CD4-positive, alpha-beta T cell (primary cell): ENCODE measurements around the gene TNFRSF13B. TPM values are rescaled to one million over a fixed set of nuclear protein-coding genes. Genes with fewer than 3 reads are reported as not detected.

Experiments
- ATAC-seq: fragments of 200-7000 bp; cut with Tn5 transposase; one replicate; pipeline ENCODE4 v1.10.0; 2022; ENCODE audit warnings: mild to moderate bottlenecking; ENCODE audit not compliant: poor library complexity
- CTCF ChIA-PET: fragments of 350-600 bp; sonication (Branson Sonifier 250); formaldehyde crosslinking; loops from one replicate; lab custom pipeline; 2021; ENCODE audit warnings: antibody characterized with exemption, inconsistent platforms; lab: Charles Lee
- POLR2A ChIA-PET: fragments of 350-600 bp; sonication (Branson Sonifier 250); formaldehyde crosslinking; loops from one replicate; lab custom pipeline; 2021; ENCODE audit warnings: antibody characterized with exemption, inconsistent platforms; lab: Charles Lee
- DNase-seq, 14 experiments: peaks; one replicate each; pipeline ENCODE4 v3.0.0-alpha.2; 2013 to 2020; ENCODE audit warnings: mixed read lengths in 2 of 14
- H3K27ac ChIP-seq, 2 donors: one replicate each; pipeline versions ENCODE4 v1.5.1 to v1.7.0; 2013; ENCODE audit warnings: low read length in 2 of 2, low read depth in 1 of 2, mild to moderate bottlenecking in 1 of 2
- H3K27me3 ChIP-seq, 2 experiments: 1 replicate in 1 of 2; 2 replicates in 1 of 2; pipeline versions ENCODE4 v1.6.1 to v1.7.0; 2013; ENCODE audit warnings: low read length in 2 of 2, control low read depth in 1 of 2, mild to moderate bottlenecking in 1 of 2, moderate library complexity in 1 of 2; ENCODE audit not compliant: insufficient read depth in 2 of 2, control insufficient read depth in 1 of 2
- H3K36me3 ChIP-seq: one replicate; pipeline ENCODE4 v1.6.1; 2013; ENCODE audit warnings: low read length, control low read depth; ENCODE audit not compliant: insufficient read depth
- H3K4me1 ChIP-seq: one replicate; pipeline ENCODE4 v1.6.1; 2013; ENCODE audit warnings: low read length, control low read depth; ENCODE audit not compliant: insufficient read depth
- H3K4me3 ChIP-seq: one replicate; pipeline ENCODE4 v1.5.1; 2013; ENCODE audit warnings: mild to moderate bottlenecking, low read length, moderate library complexity
- H3K9me3 ChIP-seq, 2 experiments: 1 replicate in 1 of 2; 2 replicates in 1 of 2; pipeline versions ENCODE4 v1.6.1 to v1.7.0; 2013; ENCODE audit warnings: low read length in 2 of 2, mild to moderate bottlenecking in 2 of 2, control low read depth in 1 of 2, moderate library complexity in 1 of 2; ENCODE audit not compliant: control insufficient read depth in 1 of 2, insufficient read depth in 1 of 2
- H3K27ac Mint-ChIP-seq: one replicate; pipeline ENCODE4 v1.8.0; 2020; ENCODE audit warnings: mixed read lengths
- H3K27me3 Mint-ChIP-seq: one replicate; pipeline ENCODE4 v1.8.0; 2021; ENCODE audit warnings: mixed read lengths
- H3K36me3 Mint-ChIP-seq: one replicate; pipeline ENCODE4 v1.8.0; 2021; ENCODE audit warnings: low read depth, mixed read lengths
- H3K4me1 Mint-ChIP-seq: one replicate; pipeline ENCODE4 v1.8.0; 2021; ENCODE audit warnings: low read depth, mixed read lengths
- H3K4me3 Mint-ChIP-seq: one replicate; pipeline ENCODE4 v1.8.0; 2020; ENCODE audit warnings: mild to moderate bottlenecking, mixed read lengths
- H3K9me3 Mint-ChIP-seq: one replicate; pipeline ENCODE4 v1.8.0; 2020; ENCODE audit warnings: mixed read lengths
- CTCF ChIP-seq: fragments of 200-600 bp; IDR thresholded peaks from one replicate; pipeline ENCODE4 v1.8.0; 2022; ENCODE audit warnings: antibody characterized with exemption, mild to moderate bottlenecking
- intact Hi-C, 2 experiments: fragments of 100-400 bp; cut with DNase I in 1 of 2; cut with micrococcal nuclease in 1 of 2; formaldehyde crosslinking; loops; one replicate each; pipeline versions ENCODE4 v1.15.1 to v1.9.0; 2023 to 2025; cut with DNase I, micrococcal nuclease
- total RNA-seq, 174 experiments: library from RNA in 2 of 174; stranded (reverse) in 2 of 174; gene quantifications; one replicate each; pipeline ENCODE4 v1.2.3 and lab custom pipeline; 2021 to 2026

TNFRSF13B gene
- total RNA-seq, 2 experiments from 2014 or later: not detected

DNA sequence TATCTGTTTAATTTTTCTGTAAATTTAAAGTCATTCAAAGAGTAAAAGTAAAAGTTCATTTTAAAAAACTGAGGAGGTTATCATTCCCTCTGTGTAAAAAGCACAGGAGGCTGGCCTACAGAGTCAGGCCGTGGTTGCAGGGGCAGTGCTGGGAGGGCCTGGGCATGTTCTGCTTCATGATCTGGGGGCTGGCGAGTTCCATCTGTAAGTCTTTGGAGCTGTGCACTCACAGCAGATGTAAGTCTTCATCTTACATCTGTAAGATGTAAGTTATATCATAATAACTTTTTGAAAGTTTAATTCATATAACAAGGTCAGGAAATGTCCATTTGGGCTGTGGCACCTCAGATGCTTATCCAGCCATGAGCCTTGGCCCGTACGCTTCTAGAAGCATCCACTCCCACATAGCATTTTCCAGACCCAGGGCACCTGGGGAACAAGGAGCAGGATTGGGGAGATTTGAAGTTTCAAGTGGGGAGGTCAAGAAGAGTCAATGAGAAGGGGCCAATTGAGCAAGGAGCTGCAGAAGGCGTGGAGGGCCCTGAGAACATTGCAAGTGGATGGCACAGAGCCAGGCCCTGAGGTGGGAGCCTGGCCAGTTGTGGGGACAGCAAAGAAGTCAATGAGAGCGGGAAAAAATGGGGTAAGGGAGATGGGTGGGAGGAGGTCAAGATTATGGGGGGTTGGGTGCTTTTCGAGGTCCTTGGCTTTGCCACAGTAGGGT is 54.1 kb downstream of the TNFRSF13B start:
- no peaks in the 10 kb centered on the region for H3K27me3 Mint-ChIP-seq
- POLR2A ChIA-PET: no interaction called here

DNA sequence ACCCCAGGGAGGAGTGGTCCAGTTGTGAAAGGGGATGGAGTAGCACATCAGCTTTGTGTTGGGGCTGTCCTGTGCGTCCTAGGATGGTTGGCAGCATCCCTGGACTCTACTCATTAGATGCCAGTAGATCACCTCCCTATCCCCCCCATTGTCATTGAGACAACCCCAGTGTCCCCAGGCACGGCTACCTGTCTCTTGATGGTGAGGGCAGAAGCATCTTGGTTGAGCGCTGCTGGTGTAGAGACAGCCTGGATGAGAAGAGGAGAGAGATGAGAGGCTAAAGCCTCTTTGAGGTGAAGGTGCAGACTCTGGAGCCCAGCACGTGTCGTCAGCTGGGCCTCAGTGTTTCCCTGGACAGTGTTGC is 55.4 kb downstream of the TNFRSF13B start:
- Mint-ChIP-seq H3K9me3 (no peaks in the 10 kb centered on the region), H3K36me3 (no peaks in the 10 kb centered on the region), H3K27ac (no peak overlapping the region), H3K4me1 (peaks cover 17% of the 10 kb centered on the region), H3K4me3 (no peak overlapping the region), H3K27me3 (no peaks in the 10 kb centered on the region)
- intact Hi-C loops: no loop called here
- Histone ChIP-seq H3K4me3 (no peak overlapping the region), H3K27me3 (no peaks in the 10 kb centered on the region), H3K27ac (no peak overlapping the region), H3K36me3 (no peaks in the 10 kb centered on the region), H3K9me3 (no peaks in the 10 kb centered on the region), H3K4me1 (peaks cover 10% of the 10 kb centered on the region)
- DNase-seq: no peak
- no peak for ATAC-seq
- ChIA-PET CTCF (no interaction called here), POLR2A (no interaction called here)
- TF ChIP-seq CTCF: no peak

More for the DNA sequence above, 54.1 kb downstream of the TNFRSF13B start:
- no peak overlapping the region for H3K27ac ChIP-seq
- ATAC-seq (no peak), DNase-seq (no peak)
- CTCF ChIA-PET: no interaction called here
- no peaks in the 10 kb centered on the region for H3K36me3 ChIP-seq
- H3K4me1 ChIP-seq: no peaks in the 10 kb centered on the region
- no peak overlapping the region for H3K4me3 ChIP-seq
- H3K9me3 Mint-ChIP-seq: no peaks in the 10 kb centered on the region
- no peaks in the 10 kb centered on the region for H3K36me3 Mint-ChIP-seq
- no peaks in the 10 kb centered on the region for H3K27me3 ChIP-seq
- no peak overlapping the region for H3K27ac Mint-ChIP-seq
- no peak overlapping the region for H3K4me3 Mint-ChIP-seq
- no peaks in the 10 kb centered on the region for H3K9me3 ChIP-seq
- intact Hi-C loops: no loop called here
- H3K4me1 Mint-ChIP-seq: peaks cover 4% of the 10 kb centered on the region
- no peak for TF ChIP-seq CTCF

DNA sequence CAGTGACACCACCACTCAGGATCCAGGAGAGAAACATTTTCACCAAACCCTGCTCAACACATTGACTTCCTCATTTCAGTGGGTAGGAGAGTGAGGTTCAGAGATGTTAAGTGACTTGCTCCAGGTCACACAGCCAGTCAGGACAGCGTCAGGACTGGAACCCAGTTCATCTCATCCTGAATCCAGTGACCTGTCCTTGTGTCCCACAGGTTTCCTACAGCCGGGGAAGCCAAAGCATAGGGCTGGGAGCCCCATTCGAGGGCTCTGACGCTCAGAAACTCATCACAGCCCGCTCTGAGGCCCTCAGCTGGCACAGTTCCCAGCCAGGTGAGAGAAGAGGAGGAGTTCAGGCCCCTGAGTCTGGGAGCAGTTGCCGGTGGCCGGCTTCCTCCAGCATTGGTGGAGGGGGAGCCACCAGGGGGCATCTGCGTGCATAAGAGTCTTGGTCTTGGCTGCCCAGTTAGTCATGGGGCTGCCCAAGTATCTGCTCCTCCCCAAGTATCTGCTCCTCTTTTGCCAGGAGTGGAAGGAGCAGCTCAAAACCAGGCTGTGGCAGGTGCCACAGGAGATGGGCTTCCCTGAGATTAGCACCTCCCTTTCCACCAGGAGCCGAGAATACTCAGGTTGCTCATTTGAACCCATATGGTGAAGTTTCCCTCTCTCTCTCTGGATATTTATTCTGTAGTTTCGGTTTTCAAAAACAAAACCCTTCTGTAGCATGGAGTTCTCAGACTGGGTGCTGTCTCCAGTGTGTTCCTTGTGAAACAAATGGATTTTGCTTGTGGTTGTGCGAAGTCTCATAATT is 56.0 kb downstream of the TNFRSF13B start:
- Histone ChIP-seq H3K27ac (no peak overlapping the region), H3K4me3 (no peak overlapping the region), H3K36me3 (no peaks in the 10 kb centered on the region), H3K9me3 (no peaks in the 10 kb centered on the region), H3K4me1 (peaks cover 16% of the 10 kb centered on the region), H3K27me3 (no peaks in the 10 kb centered on the region)
- Mint-ChIP-seq H3K27me3 (no peaks in the 10 kb centered on the region), H3K9me3 (no peaks in the 10 kb centered on the region), H3K36me3 (no peaks in the 10 kb centered on the region), H3K4me3 (no peak overlapping the region), H3K4me1 (peaks cover 23% of the 10 kb centered on the region), H3K27ac (no peak overlapping the region)
- TF ChIP-seq CTCF: peak; percentile 36
- ChIA-PET CTCF (no interaction called here), POLR2A (no interaction called here)
- ATAC-seq (no peak), DNase-seq (peak in 5 of 14 experiments; percentile 15 to 53 (median 33))
- intact Hi-C loops: no loop called here
